MG63 (cell line): ENCODE data around the gene ZFYVE1. TPM values are rescaled to one million over a fixed set of nuclear protein-coding genes. Genes with fewer than 3 reads are reported as not detected.

Source experiments
- DNase-seq: peaks from one replicate; pipeline ENCODE4 v3.0.0-alpha.2; 2020
- H3K27me3 ChIP-seq: fragments of 250-450 bp; sonication (Bioruptor Pico); 2 replicates; pipeline ENCODE4 v1.5.1; 2020; ENCODE audit warnings: mild to moderate bottlenecking, moderate library complexity
- H3K36me3 ChIP-seq: fragments of 250-450 bp; sonication (Bioruptor Pico); 2 replicates; pipeline ENCODE4 v1.5.1; 2020; ENCODE audit warnings: mild to moderate bottlenecking, moderate library complexity
- H3K4me3 ChIP-seq: fragments of 250-450 bp; sonication (Bioruptor Pico); 2 replicates; pipeline ENCODE4 v1.5.1; 2020; ENCODE audit warnings: mild to moderate bottlenecking, moderate library complexity
- H3K9me3 ChIP-seq: fragments of 250-450 bp; sonication (Bioruptor Pico); 2 replicates; pipeline ENCODE4 v1.5.1; 2020; ENCODE audit warnings: mild to moderate bottlenecking, moderate library complexity
- total RNA-seq: library from RNA; depleted of rRNA; stranded (reverse); fragments of >200 nt; shearing (Covaris generic); gene quantifications from 2 replicates; pipeline ENCODE4 v1.2.3, GENCODE V29; 2014; ENCODE audit warnings: low replicate concordance

The ZFYVE1 gene
- total RNA-seq, 1 experiment from 2014 or later, result 5.0 TPM

DNA sequence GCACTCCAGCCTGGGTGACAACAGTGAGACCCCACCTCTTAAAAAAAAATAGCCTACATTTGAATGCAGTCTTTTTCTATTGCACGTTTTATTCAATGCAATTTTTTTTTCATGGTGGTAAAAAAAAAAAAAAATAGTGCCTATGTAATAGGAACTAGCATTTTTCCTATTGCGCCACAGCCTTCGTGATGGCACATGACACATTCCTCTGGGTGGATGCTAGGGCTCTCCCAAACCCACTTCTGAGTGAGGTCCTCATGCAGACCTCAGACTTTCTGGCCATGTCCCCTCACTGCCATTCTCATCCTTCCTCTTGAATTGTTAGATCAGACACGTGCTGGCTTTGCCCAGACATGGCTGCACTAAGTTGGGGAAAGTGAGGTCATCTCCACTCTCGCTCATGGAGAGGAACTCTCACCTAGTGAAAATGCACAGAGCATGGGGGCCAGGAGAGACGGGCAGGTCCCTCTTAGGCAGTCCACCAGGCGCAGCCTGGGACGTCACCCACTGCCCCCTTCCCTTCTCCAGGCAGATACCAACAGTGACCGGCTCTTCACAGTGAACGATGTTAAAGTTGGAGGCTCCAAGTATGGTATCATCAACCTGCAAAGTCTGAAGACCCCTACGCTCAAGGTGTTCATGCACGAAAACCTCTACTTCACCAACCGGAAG is 81.4 kb downstream of the ZFYVE1 start:
- no peaks in the 10 kb centered on the region for H3K27me3 ChIP-seq
- H3K4me3 ChIP-seq, result no peak overlapping the region
- no peaks in the 10 kb centered on the region for H3K9me3 ChIP-seq
- DNase-seq, result no peak
- H3K36me3 ChIP-seq, result peaks cover 75% of the 10 kb centered on the region

DNA sequence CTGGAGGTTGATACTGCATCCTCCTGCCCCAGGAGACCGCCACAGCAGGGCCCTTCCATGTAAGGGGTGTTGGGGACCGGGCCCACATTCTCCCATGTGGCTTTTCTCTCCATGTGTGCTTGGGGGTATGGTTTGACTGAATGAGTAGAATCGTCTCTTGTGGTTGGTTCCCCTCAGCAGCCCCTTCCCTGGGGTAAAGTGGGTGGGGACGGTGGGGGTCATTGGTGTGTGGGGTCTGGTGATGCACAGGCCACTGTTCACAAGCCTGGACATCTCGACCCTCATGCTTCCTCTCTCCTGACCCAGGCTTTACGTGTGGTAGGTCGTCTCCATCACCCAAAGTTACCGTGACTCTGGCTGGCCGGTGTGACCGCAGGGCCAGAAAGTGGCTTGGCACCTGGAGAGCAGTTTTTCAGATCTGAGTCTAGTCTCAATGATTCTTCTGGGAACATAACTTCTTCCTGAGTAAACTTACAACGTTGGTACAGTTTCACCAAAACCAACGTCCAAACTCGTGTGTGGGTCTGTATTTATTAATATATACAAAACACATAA is 83.0 kb downstream of the ZFYVE1 start:
- H3K36me3 ChIP-seq, result peaks cover 72% of the 10 kb centered on the region
- H3K27me3 ChIP-seq, result no peaks in the 10 kb centered on the region
- DNase-seq, result no peak
- H3K4me3 ChIP-seq, result no peak overlapping the region
- H3K9me3 ChIP-seq, result no peaks in the 10 kb centered on the region

DNA sequence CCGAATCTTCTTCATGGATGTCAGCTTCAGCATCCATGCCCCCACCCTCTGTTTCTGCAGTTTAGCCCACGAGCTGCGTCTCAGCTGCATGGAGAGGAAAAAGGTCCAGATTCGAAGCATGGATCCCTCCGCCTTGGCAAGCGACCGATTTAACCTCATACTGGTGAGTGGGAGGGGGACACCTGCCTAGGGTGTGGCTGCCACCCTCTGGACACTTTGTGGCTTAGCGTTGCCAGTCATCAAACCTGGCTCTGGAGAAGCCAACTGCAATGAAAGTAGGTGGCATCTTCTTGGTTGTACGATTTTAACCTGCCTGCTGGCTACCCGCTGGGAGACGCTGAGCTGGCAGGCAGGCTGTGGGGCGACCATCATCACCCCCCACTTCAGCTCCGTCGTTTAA is 84.0 kb downstream of the ZFYVE1 start:
- Histone ChIP-seq H3K36me3 (peaks cover 70% of the 10 kb centered on the region), H3K27me3 (no peaks in the 10 kb centered on the region), H3K9me3 (no peaks in the 10 kb centered on the region), H3K4me3 (no peak overlapping the region)
- DNase-seq, result no peak

DNA sequence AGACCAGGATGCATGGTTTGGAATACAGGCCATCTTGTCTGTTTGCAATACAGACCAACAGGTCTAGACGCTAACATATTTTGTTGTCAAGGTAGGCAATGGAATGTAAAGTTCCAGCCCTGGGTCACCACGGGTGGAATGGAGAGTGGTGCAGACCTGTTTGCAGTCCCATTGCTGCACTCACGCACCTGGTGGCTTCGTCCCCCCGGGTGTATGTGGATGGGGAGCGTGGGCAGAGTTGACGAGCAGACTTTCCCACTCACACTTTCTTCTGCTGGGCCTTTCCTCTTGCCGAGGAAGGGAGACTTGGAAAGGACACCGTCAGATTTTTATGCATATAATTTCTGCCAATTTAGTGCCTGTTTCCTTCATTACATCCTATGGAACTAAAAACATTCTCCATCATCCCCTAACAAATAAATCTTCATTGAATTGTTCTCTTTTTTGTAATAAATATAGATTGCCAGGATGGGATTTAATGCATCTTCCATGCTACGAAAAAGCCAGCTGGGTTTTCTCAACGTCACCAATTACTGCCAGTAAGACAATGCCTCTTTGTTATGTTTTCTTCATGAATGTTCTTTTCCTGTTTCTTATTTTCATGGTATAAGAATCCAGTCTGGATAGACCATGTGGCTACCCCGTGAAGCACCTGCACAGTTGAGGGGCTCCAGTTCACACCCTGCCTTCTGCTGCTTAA is 85.5 kb downstream of the ZFYVE1 start:
- H3K4me3 ChIP-seq, result no peak overlapping the region
- H3K27me3 ChIP-seq, result no peaks in the 10 kb centered on the region
- H3K9me3 ChIP-seq, result no peaks in the 10 kb centered on the region
- DNase-seq, result no peak
- H3K36me3 ChIP-seq, result peaks cover 64% of the 10 kb centered on the region

DNA sequence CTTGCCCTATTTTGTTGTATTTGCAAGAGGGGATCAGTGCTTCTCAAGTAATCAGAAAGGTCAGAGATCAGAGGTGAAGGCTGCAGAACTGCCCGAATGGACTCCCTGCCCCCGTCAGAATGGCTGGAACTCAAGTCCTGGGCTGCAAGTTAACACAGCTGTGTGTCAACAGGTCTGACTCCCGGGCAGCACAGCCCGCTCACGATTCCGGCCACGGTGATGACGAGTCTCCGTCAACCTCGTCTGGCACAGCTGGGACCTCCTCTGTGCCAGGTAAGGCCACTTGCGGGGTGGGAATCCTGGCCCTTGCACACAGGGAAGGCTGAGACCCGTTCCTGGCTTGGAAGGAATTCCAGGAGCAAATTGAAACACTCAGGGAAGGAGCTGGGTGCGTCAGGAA is 87.3 kb downstream of the ZFYVE1 start:
- Histone ChIP-seq H3K9me3 (no peaks in the 10 kb centered on the region), H3K4me3 (no peak overlapping the region)
- DNase-seq, result no peak

DNA sequence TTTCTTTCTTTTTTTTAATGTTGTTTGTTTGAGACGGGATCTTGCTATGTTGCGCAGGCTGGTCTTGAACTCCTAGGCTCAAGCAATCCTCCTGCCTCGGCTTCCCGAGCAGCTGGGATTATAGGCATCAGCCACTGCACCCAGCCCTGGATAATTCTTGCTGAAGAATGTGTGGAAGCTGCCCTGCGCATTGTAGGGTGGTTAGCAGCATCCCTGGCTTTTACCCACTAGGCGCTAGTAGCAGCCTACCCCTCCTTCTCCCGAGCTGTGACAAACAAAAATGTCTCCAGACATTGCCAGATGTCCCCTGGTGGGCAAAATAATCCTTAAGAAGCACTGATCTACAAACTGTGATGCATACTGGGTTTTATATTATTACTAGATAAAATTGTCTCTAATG is 94.0 kb downstream of the ZFYVE1 start:
- no peak for DNase-seq
- Histone ChIP-seq H3K36me3 (peaks cover 17% of the 10 kb centered on the region), H3K9me3 (no peaks in the 10 kb centered on the region), H3K4me3 (no peak overlapping the region), H3K27me3 (no peaks in the 10 kb centered on the region)

More for the DNA sequence above, 87.3 kb downstream of the ZFYVE1 start:
- Histone ChIP-seq H3K36me3 (peaks cover 54% of the 10 kb centered on the region), H3K27me3 (no peaks in the 10 kb centered on the region)

DNA sequence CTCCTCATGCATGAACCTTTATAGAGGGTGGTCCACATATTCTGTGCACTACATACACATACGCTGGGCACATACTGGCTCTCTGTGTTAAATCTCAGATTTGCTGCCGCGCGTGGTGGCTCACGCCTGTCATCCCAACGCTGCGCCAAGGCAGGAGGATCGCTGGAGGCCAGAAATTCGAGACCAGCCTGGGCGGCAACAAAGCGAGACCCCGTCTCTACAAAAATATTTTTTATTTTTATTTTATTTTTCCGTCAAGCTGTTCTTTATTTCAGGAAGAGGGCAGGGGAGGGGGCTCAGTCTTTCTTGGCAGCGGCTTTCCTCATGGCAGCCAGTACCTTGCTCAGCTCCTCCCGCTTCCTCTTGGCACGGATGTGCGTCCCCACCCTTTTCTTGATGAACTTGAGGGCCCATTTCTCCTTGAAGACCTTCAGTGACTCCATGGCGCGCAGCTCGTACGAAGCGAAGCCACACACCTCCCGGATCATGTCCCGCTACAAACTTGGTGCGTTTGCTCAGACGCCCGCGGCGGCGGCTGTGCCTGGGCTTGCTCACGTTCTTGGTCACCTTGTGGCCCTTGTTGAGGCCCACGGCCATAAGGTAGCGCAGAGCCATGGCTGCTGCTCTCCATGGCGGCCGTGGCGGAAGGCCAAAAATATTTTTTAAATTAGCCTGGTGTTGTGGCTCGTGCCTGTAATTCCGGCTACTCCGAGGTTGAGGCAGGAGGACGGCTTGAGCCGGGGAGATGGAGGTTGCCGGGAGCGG is 97.4 kb downstream of the ZFYVE1 start:
- Histone ChIP-seq H3K9me3 (no peaks in the 10 kb centered on the region), H3K27me3 (no peaks in the 10 kb centered on the region), H3K36me3 (peaks cover 12% of the 10 kb centered on the region; the same call in 1 of the 2 replicates), H3K4me3 (peak overlapping the region; percentile 59)
- peak; percentile 83 for DNase-seq

DNA sequence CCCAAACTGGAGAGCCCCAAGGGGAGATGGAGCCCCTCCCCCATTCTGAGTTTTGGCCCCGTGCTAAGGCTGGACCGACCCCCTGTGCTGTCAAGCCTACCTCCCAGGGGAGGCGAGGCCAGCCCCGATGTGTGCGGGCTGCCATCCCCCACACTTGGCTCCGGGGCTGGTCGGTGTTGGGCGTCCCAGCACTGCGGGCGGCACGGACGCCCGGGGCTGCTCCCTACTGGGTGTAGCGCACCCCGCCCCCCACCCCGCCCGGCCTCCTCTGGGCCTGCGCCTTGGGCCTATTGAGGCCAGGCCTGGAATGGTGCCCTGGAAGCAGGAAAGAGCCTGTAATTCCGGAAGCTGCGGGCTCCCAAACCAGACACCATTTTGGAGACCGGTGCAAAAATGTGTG is 98.0 kb downstream of the ZFYVE1 start:
- peak; percentile 91 for DNase-seq
- Histone ChIP-seq H3K4me3 (peak overlapping the region; percentile 59), H3K36me3 (peaks cover 12% of the 10 kb centered on the region; the same call in 1 of the 2 replicates)

DNA sequence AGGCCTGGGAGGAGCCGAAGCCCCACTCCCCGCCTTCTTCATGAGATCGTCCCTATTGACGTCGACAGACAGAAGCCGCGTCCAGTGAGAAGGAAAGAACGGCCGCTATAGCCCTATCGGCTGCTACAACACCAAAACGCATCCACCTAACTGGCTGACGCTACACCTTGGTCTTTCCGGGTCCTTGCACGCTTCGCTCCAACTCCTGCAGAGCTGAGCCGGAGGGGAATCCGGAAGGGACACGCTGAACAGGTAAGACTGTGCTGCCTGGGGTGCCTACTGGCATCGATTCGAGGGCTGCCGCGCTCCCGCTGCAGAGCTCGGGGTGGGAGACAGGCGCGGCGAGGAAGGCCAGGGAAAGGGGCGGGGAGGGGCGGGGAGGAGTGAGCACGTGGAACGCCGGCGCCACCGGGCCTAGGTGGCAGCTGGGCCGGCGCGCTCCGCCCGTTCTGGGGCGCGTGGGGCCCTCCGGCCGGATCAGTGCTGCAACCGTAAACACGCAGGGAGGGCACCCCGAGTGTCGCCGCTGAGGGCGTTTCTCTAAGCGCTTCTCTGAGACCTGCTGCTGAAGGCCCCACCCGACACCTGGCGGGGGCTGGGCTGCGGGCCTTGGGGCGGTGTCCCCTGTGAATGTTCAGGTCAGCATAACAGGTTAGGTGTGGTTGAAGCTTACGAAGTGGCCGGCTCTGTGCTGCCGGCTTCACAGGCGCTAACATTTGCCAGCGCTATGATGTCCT is 100.4 kb downstream of the ZFYVE1 start, which contains the start of gene DCAF4:
TSS of gene DCAF4 (plus strand) at position 173 of the 737 bp plus-strand sequence. CDS start 11,515 bp downstream, outside the sequence.
- Histone ChIP-seq H3K36me3 (peaks cover 12% of the 10 kb centered on the region; the same call in 1 of the 2 replicates), H3K4me3 (peak within 1 kb of the TSS; percentile 92), H3K9me3 (no peaks in the 10 kb centered on the region), H3K27me3 (no peaks in the 10 kb centered on the region)
- peak; percentile 97 for DNase-seq

More for the DNA sequence above, 98.0 kb downstream of the ZFYVE1 start:
- H3K27me3 ChIP-seq, result no peaks in the 10 kb centered on the region
- H3K9me3 ChIP-seq, result no peaks in the 10 kb centered on the region

DNA sequence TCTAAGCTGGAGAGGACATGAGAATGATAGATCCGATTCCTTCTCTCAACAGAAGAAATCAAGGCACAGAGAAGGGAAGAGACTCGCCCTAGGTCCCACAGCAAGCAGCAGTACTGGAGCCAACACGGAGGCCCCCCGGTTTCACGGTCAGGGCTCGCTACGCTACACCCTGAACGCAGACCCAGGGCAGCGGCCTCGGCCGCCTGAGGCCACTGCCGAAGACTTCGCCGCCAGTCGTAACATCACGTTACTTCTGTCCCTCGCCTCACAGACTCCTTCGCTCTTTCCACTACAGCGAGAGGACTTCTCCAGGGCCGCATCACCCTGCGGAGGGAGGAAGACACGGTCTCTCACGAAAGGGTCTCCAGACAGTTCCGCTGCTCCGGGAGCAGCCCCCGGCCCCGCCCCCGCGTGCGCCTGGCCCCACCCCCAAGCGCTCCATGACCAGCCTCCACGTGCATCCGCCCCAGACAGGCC is 101.1 kb downstream of the ZFYVE1 start:
- DNase-seq, result no peak
- H3K4me3 ChIP-seq, result peak overlapping the region; percentile 92
- H3K9me3 ChIP-seq, result no peaks in the 10 kb centered on the region
- H3K36me3 ChIP-seq, result peaks cover 12% of the 10 kb centered on the region; the same call in 1 of the 2 replicates
- H3K27me3 ChIP-seq, result no peaks in the 10 kb centered on the region

DNA sequence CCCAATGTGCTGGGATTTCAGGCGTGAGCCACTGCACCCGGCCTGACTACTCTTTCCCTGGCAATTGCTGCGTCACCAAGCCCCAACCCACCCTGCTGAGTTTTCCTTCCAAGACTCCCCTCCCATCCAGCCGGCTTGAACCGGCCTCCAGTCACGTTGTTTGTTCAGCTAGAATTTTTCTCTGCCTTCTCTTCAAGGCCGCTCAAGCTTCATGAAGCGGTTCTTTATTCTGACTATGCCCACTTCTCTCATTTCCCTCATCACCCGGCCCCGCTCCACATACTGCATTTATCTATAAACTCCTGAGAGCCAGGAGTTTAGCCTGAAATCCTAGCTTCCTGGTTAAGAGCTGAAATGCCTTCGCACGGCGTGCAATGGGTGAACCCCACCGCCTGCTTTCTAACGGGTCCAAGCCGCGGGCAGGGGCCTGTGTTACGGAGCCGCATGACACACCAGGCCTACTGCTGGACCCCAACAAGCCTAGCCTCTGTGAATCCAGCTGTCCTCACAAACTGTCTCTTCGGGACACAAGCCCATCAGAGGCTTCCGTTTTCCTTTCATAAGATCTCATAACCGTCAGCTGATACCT is 101.6 kb downstream of the ZFYVE1 start:
- DNase-seq, result no peak
- Histone ChIP-seq H3K27me3 (no peaks in the 10 kb centered on the region), H3K36me3 (peaks cover 6% of the 10 kb centered on the region; the same call in 1 of the 2 replicates), H3K9me3 (no peaks in the 10 kb centered on the region), H3K4me3 (no peak overlapping the region)

DNA sequence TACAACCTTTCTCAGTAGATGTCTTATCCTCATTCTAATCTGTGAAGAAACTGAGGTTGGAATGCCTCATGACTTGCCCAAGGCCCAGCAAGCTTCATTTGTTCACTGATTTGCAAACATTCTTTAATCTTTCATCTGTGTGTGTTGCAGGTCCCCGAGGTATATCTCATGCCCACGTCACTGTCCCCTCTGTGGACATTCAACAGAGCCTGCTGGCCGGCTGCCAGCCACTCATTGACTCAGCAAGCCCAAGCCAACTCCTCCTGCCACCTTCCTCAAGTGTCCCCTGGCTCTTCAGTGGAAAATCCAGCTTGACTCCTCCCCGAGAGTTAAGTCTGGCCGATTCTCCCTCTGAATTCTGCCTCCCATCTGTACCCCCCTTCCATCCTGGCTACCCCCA is 102.6 kb downstream of the ZFYVE1 start:
- no peak overlapping the region for H3K4me3 ChIP-seq
- no peaks in the 10 kb centered on the region for H3K27me3 ChIP-seq
- no peak for DNase-seq
- H3K36me3 ChIP-seq, result no peaks in the 10 kb centered on the region
- no peaks in the 10 kb centered on the region for H3K9me3 ChIP-seq

DNA sequence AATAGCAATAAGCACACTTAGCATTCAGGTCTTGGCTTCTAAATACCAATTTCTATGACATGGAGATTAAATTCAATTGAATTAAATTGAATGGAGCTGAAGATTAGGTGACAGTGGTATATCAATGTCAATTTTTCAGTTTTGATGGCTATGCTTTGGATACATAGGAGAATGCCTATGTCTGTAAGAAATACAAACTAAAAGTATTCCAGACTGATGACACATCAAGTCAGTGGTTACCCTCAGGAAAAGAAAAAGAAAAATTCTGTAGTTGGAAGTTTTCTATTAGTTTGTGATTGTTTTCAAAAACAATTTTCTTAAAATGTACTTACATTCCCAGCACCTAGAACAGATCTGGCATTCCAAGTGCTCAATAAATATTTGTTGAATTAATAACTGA is 105.5 kb downstream of the ZFYVE1 start:
- Histone ChIP-seq H3K36me3 (no peaks in the 10 kb centered on the region), H3K9me3 (no peaks in the 10 kb centered on the region), H3K4me3 (no peak overlapping the region), H3K27me3 (no peaks in the 10 kb centered on the region)
- no peak for DNase-seq

DNA sequence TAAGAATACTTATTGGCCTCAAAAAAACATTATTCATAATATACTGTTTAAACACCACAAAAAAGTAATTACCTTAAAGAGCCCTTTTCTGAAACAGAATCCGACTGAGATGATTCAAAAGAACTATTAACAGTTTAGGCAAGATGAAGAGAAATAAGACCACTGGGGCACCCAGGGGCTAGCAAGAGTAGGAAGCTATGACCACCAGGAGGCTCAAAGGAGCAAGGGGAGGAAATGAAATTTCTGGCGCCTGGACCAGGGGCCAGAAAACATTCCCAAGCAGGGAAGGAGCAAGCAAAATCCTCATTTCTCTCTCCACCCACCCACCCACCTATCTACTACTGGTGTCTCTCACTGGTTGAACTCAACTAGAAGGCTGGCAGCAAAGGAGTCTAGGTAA is 106.9 kb downstream of the ZFYVE1 start:
- Histone ChIP-seq H3K36me3 (no peaks in the 10 kb centered on the region), H3K9me3 (no peaks in the 10 kb centered on the region), H3K4me3 (no peak overlapping the region), H3K27me3 (no peaks in the 10 kb centered on the region)
- no peak for DNase-seq
